Body of pancreas (tissue), 4 donors: Measurements from ENCODE around the gene UCK2. TPM values are rescaled to one million over a fixed set of nuclear protein-coding genes. Genes with fewer than 3 reads are reported as not detected.

Experiments
- ATAC-seq: fragments of 150-250 bp; one replicate; pipeline ENCODE4 v1.9.1; 2016
- DNase-seq, 4 donors: peaks; one replicate each; pipeline ENCODE4 v3.0.0-alpha.2; 2019
- H3K27ac ChIP-seq, 4 donors: fragments of 200-600 bp; sonication (generic); 1 replicate in 3 of 4; 2 replicates in 1 of 4; pipeline versions ENCODE4 v1.5.1 to v1.6.1; 2016 to 2019; ENCODE audit warnings: mild to moderate bottlenecking in 1 of 4, mixed read lengths in 1 of 4, moderate library complexity in 1 of 4
- H3K27me3 ChIP-seq, 2 donors: fragments of 200-600 bp; sonication (generic); one replicate each; pipeline ENCODE4 v1.6.0; 2016; ENCODE audit warnings: mild to moderate bottlenecking in 1 of 2
- H3K36me3 ChIP-seq, 2 donors: fragments of 200-600 bp; sonication (generic); replicated peaks in 1 of 2; 2 replicates each; pipeline ENCODE4 v1.5.1; 2016; ENCODE audit warnings: low read depth in 2 of 2; ENCODE audit not compliant: insufficient read depth in 1 of 2
- H3K4me1 ChIP-seq: fragments of 200-600 bp; sonication (generic); one replicate; pipeline ENCODE4 v1.6.0; 2016
- H3K4me3 ChIP-seq, 2 donors: fragments of 200-600 bp; sonication (generic); 1 replicate in 1 of 2; 2 replicates in 1 of 2; pipeline ENCODE4 v1.5.1; 2016 to 2019
- H3K9me3 ChIP-seq, 3 donors: fragments of 200-600 bp; sonication (generic); 1 replicate in 2 of 3; 2 replicates in 1 of 3; pipeline ENCODE4 v1.5.1; 2016
- POLR2A ChIP-seq, 3 donors: fragments of 450-650 bp; IDR thresholded peaks; one replicate each; pipeline ENCODE4 v1.6.1; 2016; ENCODE audit warnings: antibody characterized with exemption in 3 of 3, mild to moderate bottlenecking in 2 of 3
- WGBS, 2 donors: methylation state at CpG; one replicate each; pipeline ENCODE4 v1.1.5; 2017; 5-methylcytosine and 5-hydroxymethylcytosine counted together
- intact Hi-C: fragments of 100-400 bp; cut with DNase I; formaldehyde crosslinking; loops from one replicate; pipeline ENCODE4 v1.15.1; 2023
- total RNA-seq, 2 donors: library from RNA; depleted of rRNA; stranded (reverse); fragments of >200 nt; gene quantifications; one replicate each; pipeline ENCODE4 v1.1.0, GENCODE V29; 2016
- TF ChIP-seq, protein P1 (sequence below), 7 experiments: fragments of 450-650 bp in 4 of 7; fragments of 200-600 bp in 3 of 7; sonication (generic) in 3 of 7; IDR thresholded peaks; one replicate each; pipeline ENCODE4 v1.5.1; 2016 to 2019; ENCODE audit warnings: antibody characterized with exemption in 7 of 7

Gene UCK2
- total RNA-seq, 2 donors from 2014 or later, result 23.3 to 27.4 TPM

DNA sequence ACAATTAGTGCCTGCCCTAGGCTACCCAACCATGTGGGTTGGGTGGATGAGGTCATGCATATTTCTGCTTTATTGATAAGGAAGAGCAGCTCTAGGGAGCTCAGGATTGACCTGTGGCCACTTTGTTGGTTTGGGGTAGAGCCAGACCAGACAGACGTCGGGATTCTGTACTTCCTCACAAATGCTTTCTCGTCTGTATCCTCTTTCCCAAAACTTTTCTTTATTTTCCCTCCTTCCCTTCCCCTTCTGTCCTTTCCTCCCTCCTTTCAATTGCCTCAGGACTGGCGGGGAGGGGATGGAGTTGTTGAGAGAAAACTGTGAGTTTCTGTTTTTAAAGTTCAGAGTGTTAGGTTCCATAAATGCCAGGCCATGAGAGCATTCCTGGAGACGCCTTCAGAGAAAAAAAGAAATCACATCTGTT, 68.0 kb downstream of the UCK2 start:
- Histone ChIP-seq H3K4me3 (no peak overlapping the region), H3K36me3 (peaks cover 0 to 9% of the 10 kb centered on the region in 2 donors), H3K27me3 (no peaks in the 10 kb centered on the region), H3K4me1 (peaks cover 18% of the 10 kb centered on the region), H3K9me3 (no peaks in the 10 kb centered on the region), H3K27ac (no peak overlapping the region)
- DNase-seq (no peak), ATAC-seq (no peak)
- no peak for TF ChIP-seq POLR2A (IDR thresholded peaks at IDR 0.05)
- TF ChIP-seq, protein P1, sequence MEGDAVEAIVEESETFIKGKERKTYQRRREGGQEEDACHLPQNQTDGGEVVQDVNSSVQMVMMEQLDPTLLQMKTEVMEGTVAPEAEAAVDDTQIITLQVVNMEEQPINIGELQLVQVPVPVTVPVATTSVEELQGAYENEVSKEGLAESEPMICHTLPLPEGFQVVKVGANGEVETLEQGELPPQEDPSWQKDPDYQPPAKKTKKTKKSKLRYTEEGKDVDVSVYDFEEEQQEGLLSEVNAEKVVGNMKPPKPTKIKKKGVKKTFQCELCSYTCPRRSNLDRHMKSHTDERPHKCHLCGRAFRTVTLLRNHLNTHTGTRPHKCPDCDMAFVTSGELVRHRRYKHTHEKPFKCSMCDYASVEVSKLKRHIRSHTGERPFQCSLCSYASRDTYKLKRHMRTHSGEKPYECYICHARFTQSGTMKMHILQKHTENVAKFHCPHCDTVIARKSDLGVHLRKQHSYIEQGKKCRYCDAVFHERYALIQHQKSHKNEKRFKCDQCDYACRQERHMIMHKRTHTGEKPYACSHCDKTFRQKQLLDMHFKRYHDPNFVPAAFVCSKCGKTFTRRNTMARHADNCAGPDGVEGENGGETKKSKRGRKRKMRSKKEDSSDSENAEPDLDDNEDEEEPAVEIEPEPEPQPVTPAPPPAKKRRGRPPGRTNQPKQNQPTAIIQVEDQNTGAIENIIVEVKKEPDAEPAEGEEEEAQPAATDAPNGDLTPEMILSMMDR (IDR thresholded peaks at IDR 0.05), result no peak
- WGBS, 2 donors, result 79 to 90% methylated on average over 5 of the region's 5 CpGs
- intact Hi-C loops, result loop anchor here (10.0 kb wide), 1 partner anchor 61 kb away; no protein-coding TSS in a partner anchor

DNA sequence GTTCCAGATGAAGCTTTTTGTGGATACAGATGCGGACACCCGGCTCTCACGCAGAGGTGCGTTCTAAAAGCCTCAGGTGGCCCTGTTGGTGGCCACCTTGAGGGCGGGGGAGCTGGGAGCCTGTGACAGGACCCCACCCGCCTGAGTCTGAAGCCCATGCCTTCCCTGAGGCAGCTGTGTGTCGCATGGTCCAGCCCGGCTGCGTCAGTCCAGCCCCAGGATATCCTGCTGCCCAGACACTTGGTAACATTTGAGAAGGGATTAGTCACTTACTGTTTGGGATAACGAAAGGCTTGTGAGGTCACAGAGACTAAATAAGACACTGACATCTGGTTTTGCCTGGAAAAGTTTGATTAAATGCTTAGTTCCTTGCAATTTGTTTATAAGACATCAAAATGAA, 68.9 kb downstream of the UCK2 start:
- Histone ChIP-seq H3K27me3 (no peaks in the 10 kb centered on the region), H3K27ac (no peak overlapping the region), H3K36me3 (peaks cover 0 to 9% of the 10 kb centered on the region in 2 donors), H3K4me3 (no peak overlapping the region), H3K4me1 (peaks cover 24% of the 10 kb centered on the region), H3K9me3 (no peaks in the 10 kb centered on the region)
- TF ChIP-seq, protein P1 (IDR thresholded peaks at IDR 0.05), result no peak
- no peak for TF ChIP-seq POLR2A (IDR thresholded peaks at IDR 0.05)
- 90 to 99% methylated on average over 9 to 10 of the region's 10 CpGs for WGBS, 2 donors
- intact Hi-C loops, result loop anchor here (10.0 kb wide), 1 partner anchor 61 kb away; no protein-coding TSS in a partner anchor
- no peak for ATAC-seq
- no peak for DNase-seq

DNA sequence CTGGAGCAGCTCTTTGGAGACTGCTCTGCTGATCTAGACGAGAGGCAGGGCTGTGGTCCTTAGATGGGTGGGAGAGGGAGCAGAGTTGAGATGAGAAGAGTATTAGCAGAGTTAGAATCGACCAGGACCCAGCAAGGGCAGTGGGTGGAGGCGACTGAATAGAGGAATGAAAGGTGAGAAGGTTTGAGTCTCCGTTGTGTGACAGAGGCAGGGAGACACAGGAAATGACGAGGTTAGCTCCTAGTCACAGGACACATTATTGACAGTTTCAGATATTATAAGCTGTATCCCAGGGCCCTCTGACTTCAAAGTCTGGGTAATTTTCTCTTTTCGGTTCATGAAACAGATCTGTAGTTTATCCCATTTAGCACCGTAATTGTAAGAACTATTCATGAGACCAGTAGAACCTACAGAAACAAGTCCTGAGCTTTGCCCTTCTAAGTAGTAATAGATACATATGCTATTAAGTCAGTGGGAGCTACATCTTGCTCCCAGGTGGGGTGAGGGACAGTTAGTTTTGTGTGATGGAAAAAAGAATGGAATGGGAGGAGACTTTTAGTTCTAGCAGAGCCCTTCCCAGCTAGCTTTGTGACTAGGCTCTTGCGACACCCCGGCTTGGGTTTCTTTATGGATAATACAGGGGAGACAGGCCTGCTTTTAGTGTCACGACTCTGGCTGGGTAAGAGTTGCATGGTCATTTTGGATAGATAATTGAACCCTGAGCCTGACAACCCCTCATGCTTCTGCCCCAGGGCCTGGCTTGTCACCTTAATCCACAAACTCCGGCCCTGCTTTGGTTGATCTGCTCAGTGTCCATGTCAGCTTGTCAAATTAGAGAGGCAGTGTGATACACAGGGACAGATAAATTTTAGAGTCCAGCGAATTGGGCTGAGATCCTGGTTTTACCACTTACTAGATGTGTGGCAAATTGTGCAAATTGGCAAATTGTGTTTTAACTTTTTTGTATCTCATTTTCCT, 70.2 kb downstream of the UCK2 start:
- intact Hi-C loops, result loop anchor here (10.0 kb wide), 1 partner anchor 63 kb away; no protein-coding TSS in a partner anchor
- Histone ChIP-seq H3K4me3 (no peak overlapping the region), H3K27ac (no peak overlapping the region), H3K36me3 (peaks cover 0 to 2% of the 10 kb centered on the region in 2 donors), H3K27me3 (no peaks in the 10 kb centered on the region), H3K9me3 (no peaks in the 10 kb centered on the region), H3K4me1 (peaks cover 26% of the 10 kb centered on the region)
- WGBS, 2 donors, result 82 to 90% methylated on average over 12 of the region's 12 CpGs
- TF ChIP-seq, protein P1 (IDR thresholded peaks at IDR 0.05), result no peak
- TF ChIP-seq POLR2A (IDR thresholded peaks at IDR 0.05), result no peak
- DNase-seq (no peak), ATAC-seq (no peak)

DNA sequence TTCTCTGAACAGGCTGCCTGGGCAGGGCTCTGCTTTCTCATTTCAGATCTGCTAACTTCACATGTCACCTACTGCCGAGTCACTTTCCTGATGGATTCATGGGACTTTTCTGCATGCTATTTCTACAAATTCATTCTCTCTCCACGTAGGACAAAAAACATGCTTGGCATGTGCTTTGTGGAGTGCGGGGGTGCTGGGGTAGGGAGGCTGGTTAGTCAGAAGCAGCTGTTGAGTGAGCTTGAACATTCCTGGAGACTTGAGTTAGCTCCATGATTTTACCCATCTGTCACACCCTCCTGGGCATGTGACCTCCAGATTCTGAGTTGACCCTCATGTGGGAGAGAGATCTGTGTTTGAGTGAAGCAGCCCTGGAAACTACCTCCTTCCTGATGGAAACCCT, 71.4 kb downstream of the UCK2 start:
- no peak for TF ChIP-seq POLR2A (IDR thresholded peaks at IDR 0.05)
- TF ChIP-seq, protein P1 (IDR thresholded peaks at IDR 0.05), result no peak
- Histone ChIP-seq H3K27ac (no peak overlapping the region), H3K27me3 (no peaks in the 10 kb centered on the region), H3K9me3 (no peaks in the 10 kb centered on the region), H3K36me3 (peaks cover 0 to 2% of the 10 kb centered on the region in 2 donors), H3K4me3 (no peak overlapping the region), H3K4me1 (peaks cover 26% of the 10 kb centered on the region)
- DNase-seq, result no peak
- intact Hi-C loops, result loop anchor here (10.0 kb wide), 1 partner anchor 64 kb away; no protein-coding TSS in a partner anchor
- 58 to 80% methylated on average over 3 of the region's 3 CpGs for WGBS, 2 donors
- ATAC-seq, result no peak
